GM19455 (cell line): ENCODE results near the gene ATP5ME.

Experiments
- ATAC-seq: cut with Tn5 transposase; IDR thresholded peaks from one replicate; pipeline ENCODE4 v1.9.1; 2021; ENCODE audit not compliant: unreplicated experiment

Gene ATP5ME

DNA sequence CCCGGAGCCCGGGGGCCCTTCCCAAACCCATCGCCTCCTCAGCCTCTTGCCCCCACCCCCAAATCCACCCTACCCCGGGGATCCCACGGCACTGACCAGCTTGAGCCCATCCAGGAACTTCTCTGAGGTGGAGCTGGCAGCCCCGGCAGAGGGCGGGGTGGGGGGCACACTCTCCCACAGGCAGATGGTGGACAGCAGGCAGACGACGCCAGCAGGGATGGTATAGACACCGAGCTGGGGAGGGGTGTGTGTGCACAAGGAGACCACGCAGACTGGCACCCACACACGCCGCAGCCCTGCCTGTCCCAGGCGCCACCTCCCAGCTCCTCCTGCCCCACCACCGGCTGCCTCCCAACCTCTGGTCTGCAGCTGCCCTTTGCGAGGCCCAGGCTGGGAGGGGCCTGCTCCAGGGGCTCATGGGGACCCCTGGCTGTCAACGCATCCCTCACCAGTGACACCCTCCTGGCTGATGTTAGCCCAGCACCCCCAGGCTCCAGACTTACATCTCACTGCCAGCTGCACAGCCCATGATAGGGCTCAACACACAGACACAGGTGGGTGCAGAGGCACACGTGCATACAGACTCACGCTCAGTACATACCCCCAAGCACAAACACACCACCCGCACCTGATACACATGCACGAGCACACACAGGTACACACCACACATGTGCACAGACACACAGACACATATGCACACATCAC lies 10.7 kb upstream of the ATP5ME start:
- ATAC-seq: no peak

DNA sequence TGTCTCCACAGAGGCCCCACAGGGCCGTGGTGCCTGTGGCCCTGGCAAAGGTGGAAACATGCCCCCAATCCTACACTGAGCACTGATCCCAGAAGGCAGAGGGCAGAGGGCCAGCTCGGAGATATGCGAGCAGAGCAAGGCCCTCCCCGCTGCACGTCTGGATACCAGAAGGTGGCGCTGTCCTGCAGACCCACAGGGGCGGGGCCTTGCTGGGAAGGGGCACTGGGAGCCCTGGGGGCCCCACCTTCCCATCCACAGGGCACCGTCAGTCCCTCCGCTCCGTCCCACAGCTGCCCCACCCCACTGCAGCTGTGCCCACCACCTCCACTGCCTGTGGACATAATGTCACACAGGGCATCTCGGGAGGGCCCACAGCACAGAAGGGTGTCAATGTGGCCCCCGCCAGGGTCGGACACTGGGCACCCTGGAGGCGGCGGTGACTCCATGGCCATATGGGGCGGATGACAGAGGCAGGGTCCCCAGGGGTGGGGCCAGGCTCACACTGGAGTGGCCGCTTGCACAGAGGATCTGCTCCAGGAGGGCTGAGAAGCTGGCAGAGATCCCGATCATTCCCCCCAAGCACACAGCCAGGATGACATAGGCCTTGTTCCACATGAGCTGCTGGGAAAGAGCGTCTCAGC lies 10.0 kb upstream of the ATP5ME start:
- no peak for ATAC-seq

DNA sequence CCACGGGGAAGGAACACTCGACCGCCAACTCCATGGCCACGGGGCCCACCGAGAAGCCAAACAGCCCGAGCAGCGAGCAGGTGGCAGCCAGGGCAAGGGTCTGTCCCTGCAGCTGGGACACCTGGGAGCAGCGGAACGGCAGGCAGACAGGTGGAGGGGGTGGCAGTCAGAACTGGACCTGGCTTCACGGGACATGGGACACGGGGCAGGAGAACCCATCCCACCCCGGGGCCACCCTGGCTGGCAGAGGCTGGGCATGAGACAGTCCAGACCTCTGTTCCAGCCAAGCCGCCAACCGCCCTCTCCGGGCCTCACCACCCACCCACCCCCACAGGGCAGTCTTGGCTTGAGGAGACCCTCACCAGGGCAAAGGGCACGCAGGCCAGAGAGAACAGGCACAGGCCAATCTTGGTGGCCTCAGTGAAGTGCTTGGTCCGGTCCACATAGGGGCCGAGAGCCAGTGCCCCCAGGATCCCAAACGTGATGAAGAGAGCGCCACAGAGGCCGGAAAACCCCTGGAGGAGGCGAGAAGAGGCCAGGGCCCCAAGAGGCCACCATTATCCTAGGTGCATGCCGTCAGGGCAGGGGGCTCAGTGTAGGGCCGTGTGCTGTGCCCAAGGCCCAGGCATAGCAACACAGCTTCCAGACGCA lies 9.3 kb upstream of the ATP5ME start:
- no peak for ATAC-seq

DNA sequence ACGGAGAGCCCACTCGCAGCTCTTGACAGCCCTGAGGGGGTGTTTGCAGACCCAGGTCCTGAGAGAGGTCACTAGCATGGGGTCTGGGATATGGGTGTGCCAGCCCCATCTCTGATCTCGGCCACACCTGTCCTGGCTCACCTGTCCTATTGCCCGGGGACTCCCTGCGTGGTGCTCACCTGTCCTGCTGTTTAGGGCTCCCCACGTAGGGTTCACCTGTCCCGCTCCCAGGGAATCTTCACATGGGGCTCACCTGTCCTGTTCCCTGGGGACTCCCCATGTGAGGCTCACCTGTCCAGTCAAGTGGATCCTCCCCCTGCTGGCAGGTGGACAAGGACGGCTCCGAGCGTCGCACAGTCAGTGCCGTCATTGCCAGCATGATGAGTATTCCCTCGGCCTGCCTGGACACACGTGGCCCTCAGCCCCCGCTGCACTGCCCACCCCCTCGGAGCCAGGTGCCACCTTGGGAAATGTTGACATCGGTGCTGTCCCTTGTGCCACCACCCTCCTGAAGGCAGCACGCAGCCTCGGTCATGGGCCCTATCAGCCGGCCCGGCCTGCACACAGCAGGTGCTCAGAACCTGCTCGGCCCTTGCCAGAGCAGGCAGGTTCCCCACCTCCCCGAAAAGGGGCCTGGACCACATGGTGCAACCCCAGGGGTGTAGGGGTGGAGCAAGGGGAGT lies 8.6 kb upstream of the ATP5ME start:
- no peak for ATAC-seq

DNA sequence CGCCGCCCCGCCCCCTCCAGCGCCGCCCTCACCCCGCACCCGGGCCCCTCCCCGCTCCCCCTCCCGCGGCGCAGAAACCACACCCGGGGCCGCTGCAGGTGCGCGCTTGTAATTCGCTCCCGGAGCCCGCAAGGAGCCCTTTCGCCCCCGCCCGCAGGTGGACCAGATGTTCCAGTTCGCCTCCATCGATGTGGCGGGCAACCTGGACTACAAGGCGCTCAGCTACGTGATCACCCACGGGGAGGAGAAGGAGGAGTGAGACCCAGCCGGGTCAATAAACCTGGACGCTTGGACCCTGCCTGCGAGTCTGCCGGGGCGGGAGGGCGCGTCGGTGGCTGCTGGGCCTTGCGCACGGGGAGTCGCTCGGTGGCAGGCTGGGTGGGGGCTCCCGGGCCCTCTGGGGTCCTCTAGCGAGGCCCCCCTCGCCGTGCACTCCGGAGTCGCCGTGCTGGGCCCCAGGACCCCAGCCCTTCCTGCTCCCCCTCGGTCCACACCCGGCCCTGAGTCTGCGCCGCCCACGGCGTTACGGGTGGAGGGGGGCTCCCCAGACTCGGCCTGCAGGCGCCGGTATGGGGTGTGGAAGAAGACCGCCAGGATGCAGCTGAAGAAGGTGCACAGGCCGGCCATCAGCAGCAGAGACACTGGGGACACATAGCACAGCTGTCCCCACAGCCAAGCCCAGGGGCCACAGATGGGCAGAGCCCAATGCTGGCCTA lies 7.8 kb upstream of the ATP5ME start:
- no peak for ATAC-seq

DNA sequence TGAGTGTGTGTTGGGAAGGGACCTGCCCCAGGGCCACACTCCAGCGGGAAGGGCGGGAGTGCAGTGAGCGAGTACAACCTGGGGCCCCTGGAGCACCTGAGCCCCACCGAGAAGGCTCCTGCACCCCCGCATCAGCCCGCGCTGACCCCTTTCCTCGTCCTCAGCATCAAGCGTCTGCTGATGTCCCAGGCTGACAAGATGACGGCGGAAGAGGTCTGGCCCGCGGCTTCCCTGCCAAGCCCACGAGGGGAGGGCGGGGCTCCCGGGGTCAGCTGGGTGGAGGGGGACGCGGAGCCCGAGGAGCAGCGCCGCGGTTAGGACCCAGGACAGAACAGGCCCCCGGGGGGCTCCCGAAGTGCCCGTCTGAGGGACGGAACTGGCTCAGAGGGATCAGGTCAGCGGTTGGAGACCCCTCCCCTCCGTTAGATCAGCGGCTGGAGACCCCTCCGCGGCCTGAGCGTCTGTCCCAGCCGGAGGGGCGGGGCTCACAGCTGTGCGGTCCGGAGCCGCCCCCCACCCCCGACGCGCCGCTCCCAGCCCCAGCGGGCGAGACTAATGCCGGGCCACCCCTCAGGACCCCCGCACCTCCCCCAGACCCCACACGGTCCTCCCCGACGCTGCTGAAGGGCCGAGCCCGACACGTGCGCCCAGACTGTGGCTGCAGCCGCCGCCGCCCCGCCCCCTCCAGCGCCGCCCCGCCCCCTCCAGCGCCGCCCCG lies 7.0 kb upstream of the ATP5ME start:
- ATAC-seq: no peak

DNA sequence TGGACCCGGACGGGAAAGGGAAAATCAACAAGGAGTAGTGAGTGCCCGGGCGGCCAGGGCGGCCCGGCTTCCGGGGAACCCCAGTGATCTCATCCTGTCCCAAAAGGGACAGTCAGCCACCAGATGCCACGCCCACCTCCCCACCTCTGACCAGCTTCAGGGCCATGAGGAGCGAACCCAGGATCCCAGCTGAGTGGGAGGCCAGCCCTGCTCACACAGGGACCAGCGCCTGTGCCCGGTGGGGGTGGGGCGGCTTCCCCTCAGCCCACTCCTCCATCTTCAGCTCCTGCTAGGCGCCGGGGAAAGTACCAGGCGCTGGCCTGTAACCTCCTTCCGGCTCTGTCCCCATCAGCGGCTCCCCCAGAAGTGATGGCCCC lies 6.5 kb upstream of the ATP5ME start:
- ATAC-seq: no peak

DNA sequence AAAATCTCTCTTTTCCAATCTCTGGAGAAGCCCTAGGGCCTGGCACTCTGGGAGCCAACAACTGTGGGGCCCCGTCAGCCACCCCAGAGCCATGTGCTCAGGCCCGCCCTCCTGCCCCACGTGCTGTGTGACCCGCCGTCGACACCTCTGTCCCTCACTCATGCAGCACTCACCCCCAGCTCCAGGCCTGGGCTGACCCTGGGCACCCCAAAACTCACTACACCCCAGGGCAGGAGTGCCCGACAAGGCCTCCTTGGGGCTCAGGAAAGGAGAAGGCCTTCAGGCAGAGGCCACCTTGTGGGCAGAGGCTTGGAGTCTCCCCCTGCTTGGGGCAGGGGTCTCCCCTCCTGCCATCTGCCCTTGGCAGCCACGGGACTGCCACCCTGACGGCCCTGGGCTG lies 6.0 kb upstream of the ATP5ME start:
- ATAC-seq: no peak

DNA sequence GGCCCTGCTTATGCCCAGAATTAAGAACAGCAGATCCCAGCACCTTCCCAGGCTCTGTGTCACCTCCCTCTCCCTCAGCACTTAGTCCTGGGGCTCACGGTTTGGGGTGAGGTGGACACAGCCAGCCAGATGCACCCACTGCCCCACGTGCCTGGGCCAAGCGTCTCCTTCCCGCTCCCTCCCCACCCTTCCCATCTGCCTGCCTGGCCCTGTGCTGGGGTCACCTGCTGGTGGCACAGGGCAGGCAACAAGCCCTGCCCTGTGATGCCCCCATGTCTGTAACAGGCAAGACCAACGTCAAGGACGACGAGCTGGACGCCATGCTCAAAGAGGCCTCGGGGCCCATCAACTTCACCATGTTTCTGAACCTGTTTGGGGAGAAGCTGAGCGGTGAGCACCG lies 5.6 kb upstream of the ATP5ME start:
- ATAC-seq: no peak

DNA sequence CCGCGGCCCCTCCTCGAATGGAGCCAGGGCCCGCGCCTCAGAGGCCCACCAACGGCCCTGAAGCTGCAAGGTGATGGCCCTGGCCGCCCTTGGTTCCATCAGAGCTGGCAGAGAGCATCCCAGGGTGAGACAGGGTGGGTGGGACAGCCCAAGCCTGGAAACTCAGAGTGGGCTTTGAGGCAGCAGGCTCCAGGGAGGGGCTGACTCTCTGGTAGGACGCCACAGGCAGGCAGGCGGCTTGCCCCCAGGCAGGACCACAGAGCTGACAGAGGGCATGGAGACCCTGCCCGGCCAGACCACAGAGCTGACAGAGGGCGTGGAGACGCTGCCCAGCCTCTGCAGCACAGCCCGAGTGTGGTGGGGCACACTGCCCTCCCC lies 5.0 kb upstream of the ATP5ME start:
- no peak for ATAC-seq

DNA sequence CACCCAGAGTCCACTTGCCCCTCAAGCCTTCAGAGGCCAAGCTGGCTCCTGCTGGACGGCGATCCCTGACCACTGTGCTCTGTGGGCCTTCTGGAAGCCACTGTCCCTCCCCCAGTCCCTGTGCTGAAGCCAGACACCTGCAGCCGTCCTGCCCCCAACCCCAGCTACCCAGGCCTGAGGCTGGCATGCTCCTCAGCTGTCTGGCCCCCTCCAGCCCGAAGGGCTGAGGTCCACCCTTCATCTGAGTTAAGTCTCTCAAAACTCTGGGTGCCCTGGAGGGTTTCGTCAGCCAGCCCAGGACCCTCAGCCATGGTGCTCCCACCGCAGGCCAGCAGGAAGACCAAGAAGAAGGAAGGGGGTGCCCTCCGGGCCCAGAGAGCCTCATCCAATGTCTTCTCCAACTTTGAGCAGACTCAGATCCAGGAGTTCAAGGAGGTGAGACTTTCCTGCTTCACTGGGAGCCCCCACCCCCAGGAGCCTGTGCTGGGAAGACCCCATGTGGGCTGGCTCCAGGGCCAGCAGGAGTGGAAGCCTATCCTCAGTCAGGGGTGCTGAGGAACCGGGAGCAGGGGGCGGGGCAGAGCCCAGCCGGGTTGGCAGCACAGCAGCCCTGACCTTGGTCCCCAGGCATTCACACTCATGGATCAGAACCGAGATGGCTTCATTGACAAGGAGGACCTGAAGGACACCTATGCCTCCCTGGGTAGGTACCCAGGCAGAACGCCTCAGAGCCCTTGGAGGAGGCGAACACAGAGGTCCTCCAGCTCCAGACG lies 4.4 kb upstream of the ATP5ME start:
- ATAC-seq: no peak

DNA sequence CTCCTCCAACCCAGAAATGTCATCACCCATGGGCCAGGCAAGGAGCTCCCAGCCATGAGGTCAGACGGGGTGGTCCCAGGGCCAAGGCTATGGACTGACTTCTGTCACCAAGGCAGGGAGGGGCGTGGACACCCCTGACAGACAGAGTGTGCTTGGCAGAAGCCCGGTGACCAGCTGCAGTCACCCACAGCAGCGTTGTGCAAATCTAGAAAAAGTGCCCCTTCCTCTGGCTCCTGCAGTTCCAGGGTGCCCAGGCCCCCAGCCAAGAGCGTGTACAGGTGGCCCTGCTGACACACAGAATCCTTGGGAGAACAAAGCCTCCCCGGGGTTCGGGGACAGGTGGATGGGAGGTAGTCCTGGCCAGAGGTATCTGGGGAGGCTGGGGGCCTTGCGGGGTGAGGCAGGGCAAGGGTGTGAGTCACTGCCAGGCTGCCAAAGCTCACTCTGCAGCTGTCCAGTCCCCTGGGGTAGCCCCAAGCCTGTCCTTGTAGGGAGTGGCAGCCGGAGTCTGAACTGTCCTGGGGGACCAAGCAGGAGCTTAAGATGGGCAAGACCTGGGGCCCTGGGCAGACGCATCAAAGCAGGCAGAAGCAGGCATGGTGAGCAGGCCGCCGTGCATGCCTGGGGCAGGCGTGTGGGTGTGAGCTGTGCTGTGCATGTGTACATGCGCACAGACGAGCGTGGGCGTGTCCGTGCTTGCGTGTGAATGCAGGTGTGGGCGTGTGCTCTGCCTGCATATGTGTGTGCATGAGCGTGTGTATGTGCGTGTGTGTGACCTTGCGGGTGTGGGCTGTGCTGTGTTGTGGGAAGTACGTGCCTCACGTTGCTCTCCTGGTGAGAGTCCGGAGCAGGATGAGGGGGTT lies 3.6 kb upstream of the ATP5ME start:
- no peak for ATAC-seq

DNA sequence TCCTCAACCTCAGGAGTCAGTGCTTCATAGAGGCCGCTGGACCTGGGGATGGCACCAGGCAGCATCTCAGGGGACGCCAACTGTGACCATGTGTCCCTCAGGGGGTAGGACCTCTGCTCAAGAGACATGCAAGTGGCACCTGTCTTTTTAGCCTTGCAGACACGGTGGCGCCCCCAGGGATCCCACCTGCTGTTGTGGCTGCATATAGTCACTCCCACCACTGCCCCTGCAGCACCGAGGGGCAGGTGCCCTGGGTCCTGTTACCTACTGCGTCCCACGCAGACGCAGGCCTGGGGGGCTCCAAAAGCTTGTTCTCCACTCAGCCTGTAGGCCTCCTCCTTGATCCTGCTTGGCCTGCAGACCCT lies 2.8 kb upstream of the ATP5ME start:
- ATAC-seq: no peak

DNA sequence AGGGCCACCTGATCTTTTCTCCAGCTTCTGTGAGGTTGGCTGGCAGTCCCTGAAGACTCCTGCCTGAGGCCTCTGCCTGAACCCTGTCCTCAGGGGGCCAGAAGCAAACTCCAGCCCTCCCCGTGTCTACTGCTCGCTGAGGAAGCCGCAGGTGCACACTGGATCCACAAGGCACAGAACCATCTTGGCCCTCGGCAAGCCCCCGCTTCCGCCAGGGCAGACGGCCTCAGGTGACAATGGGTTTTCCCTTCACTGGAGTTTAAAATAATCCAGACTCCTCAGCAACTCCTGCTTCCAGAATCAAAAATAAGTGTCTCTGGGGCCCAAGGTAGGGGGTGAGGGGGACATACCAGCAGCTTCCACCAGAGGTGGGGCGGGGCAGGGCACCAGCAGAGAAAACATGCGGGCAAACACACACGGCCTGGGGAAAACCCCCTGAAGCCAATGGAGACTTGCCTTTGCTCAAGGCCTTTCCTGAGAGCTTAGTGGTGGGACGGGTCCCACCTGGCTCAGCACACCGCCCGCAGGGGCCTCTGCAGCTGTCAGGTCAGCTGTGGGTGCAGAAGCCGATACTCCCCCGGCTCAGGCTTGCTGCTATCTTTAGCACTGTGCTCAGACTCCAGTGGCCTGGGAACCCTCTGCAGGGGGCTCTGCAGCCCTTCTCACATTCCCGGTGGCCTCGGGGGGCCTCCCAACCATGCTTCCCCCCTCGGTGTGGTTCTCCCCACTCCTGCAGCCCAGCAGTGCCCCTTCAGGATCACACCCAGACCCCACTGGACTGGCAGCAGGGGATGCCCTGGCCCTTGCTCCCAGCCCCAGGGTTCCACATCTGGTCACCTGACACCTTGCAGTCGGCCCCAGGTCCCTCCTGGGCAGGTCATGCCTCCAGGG lies 2.1 kb upstream of the ATP5ME start:
- ATAC-seq: peak; percentile 21

DNA sequence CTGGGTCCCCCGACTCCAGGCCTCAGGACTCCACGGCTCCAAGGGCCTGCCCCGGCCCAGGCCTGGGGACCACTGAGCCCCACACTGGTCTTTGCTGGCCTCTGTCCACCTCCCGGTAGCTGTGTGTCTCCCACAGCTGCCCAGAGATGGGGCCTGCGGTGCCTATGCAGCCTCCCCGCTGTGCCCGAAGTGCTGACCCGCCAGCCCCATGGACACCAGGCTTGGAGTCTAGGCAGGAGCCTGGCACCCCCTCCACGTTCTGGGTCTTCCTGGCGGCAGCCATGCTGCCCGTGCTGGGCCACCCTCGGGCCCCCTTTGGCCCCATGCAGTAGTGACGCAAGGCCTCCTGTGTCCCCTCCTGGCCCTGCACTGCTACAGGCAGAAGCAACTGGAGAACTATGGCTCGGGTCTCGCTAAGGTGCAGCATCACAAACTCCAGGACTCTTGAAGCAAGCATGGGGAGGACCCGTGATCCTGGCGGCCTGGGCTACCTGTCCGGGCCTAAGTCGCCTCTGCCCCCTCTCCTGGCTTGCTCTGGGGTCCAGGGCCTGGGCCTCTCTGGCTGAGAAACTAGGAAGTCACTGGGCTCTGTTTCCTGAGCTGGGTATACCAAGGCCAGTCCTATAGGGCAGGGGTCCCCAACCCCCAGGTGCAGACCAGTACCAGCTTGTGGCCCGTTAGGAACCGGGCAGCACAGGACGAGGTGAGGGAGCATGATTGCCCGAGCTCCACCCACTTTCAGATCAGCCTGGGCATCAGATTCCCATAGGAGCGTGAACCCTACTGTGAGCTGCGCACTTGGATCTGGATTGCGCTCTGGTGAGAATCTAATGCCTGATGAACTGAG lies 1.2 kb upstream of the ATP5ME start:
- ATAC-seq: peak; percentile 5

DNA sequence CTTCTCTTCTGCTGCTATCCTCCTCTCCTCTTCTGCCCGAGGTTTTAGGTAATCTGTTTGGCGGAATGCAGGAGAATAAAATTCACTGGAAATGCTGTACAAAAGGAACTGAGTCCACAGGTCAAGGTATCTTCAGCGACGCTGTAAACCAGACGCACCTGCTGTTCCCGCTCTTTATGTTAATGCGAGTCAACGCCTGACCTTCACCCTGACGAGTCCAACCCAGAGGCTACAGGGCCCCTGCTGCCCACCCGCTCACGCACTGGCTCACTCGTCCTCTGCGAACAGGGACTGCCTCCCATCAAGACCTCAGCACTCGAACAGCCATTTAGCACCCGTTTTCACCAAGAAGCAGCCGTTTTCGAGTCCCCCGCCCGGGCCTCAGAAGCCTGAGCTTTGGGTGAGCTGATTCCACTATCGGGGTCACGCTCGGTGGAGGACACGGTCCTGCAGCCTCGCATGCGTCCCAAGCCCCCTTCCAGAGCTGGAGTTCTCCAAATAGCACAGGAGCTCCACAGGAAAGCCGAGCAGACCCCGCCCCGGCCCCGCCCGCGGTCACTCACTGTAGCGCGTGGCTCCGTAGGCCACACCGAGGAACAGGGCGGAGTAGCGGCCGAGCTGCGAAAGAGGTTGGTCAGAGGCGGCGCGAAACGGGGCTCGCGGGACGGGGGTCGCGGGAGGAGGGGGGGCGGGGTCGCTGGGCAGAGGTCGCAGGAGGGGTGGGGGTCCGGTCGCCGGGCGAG lies 556 bp downstream of the ATP5ME start:
- no peak for ATAC-seq

DNA sequence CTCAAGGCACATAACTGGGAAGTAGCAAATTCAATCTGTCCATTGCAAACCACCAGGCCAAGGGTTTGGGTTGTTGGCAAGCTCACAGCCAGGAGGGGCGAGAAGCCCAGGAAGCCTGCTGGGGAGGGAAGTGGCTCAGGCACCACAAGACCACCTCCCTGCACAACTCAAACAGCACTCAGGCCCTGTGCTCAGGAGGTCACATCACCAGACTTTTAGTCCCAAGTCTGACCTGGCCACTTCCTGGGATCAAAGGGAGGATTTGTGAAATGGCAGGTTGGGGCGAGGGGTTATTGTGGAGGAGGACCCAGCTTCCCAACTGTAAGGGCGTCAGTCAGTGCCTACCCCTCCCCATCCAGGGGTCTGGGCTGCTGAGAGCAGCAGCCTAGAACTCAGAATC lies 2.3 kb downstream of the ATP5ME start:
- no peak for ATAC-seq
